PFSK-1 (cell line): Measurements from ENCODE around the gene CADM2.

ENCODE experiments used
- FOXP2 ChIP-seq: optimal IDR thresholded peaks from 2 replicates; pipeline ENCODE3; 2011; ENCODE audit warnings: borderline replicate concordance, control low read depth, inconsistent platforms; ENCODE audit not compliant: insufficient read depth; ENCODE audit errors: extremely low read length, extremely low read depth
- POLR2AphosphoS5 ChIP-seq: IDR thresholded peaks from 2 replicates; pipeline ENCODE4 v1.6.1; 2012; ENCODE audit warnings: low read depth, mild to moderate bottlenecking, control low read depth, low read length, moderate library complexity
- SIN3A ChIP-seq: IDR thresholded peaks from 2 replicates; pipeline ENCODE4 v1.6.1; 2012; ENCODE audit warnings: mild to moderate bottlenecking, low read length, moderate library complexity, borderline replicate concordance; ENCODE audit not compliant: insufficient read depth
- TAF1 ChIP-seq: IDR thresholded peaks from 2 replicates; pipeline ENCODE4 v1.6.1; 2012; ENCODE audit warnings: low read length, control low read depth, borderline replicate concordance; ENCODE audit not compliant: insufficient read depth
- TF ChIP-seq, protein P1 (sequence below), 2 experiments: IDR thresholded peaks; 2 replicates each; pipeline versions ENCODE4 v1.6.1 to v1.8.0; 2011 to 2012; ENCODE audit warnings: low read depth in 2 of 2, low read length in 2 of 2, control low read depth in 1 of 2, inconsistent platforms in 1 of 2, mild to moderate bottlenecking in 1 of 2, moderate library complexity in 1 of 2; ENCODE audit not compliant: insufficient read depth in 1 of 2

CADM2 gene

DNA sequence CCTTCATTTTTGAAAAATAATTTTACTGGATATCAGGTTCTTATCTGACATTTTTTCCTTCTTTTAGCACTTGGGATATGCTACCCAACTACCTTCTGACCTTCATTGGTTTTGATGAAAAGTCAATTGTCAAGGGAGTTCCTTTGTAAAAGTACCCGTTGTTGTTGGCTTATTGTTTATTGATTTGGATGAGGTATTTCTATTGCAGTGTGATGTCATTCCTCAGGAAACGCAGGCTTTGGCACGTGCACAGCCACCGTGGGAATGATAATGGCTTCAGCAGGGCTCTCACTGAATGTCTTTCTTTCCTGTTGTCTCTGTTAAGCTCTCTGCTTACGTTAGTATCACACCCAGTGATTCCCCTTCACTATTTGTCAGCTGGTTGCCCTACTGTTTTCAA lies 944.6 kb downstream of the CADM2 start:
- no peak for TF ChIP-seq POLR2AphosphoS5
- no peak for TF ChIP-seq SIN3A
- no peak for TF ChIP-seq FOXP2
- TF ChIP-seq, protein P1, sequence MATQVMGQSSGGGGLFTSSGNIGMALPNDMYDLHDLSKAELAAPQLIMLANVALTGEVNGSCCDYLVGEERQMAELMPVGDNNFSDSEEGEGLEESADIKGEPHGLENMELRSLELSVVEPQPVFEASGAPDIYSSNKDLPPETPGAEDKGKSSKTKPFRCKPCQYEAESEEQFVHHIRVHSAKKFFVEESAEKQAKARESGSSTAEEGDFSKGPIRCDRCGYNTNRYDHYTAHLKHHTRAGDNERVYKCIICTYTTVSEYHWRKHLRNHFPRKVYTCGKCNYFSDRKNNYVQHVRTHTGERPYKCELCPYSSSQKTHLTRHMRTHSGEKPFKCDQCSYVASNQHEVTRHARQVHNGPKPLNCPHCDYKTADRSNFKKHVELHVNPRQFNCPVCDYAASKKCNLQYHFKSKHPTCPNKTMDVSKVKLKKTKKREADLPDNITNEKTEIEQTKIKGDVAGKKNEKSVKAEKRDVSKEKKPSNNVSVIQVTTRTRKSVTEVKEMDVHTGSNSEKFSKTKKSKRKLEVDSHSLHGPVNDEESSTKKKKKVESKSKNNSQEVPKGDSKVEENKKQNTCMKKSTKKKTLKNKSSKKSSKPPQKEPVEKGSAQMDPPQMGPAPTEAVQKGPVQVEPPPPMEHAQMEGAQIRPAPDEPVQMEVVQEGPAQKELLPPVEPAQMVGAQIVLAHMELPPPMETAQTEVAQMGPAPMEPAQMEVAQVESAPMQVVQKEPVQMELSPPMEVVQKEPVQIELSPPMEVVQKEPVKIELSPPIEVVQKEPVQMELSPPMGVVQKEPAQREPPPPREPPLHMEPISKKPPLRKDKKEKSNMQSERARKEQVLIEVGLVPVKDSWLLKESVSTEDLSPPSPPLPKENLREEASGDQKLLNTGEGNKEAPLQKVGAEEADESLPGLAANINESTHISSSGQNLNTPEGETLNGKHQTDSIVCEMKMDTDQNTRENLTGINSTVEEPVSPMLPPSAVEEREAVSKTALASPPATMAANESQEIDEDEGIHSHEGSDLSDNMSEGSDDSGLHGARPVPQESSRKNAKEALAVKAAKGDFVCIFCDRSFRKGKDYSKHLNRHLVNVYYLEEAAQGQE (IDR thresholded peaks at IDR 0.05; ENCODE audit: insufficient read depth in 1 of 2, low read depth in 2 of 2, low read length in 2 of 2) = no peak
- no peak for TF ChIP-seq TAF1

DNA sequence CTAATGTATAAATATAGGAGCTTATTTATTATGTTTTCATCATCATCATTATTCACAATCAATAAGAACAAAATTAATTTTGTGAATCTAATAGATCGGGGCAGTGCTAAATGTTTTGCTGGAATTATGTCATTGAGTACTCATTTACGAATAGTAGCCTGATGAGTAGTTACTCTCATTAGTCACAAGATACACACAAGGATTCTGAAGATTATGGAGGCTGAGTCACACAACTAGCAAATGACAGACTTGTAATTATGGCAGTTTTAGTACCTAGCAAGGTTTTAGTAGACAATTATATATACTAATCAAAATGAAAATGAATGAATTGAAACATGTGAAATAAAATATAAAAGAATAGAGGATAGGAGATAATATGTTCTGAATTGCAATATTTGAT lies 954.2 kb downstream of the CADM2 start:
- no peak for TF ChIP-seq SIN3A
- TF ChIP-seq, protein P1 (IDR thresholded peaks at IDR 0.05; ENCODE audit: insufficient read depth in 1 of 2, low read depth in 2 of 2, low read length in 2 of 2) = no peak
- TF ChIP-seq TAF1 = no peak
- no peak for TF ChIP-seq POLR2AphosphoS5
- TF ChIP-seq FOXP2 = no peak

DNA sequence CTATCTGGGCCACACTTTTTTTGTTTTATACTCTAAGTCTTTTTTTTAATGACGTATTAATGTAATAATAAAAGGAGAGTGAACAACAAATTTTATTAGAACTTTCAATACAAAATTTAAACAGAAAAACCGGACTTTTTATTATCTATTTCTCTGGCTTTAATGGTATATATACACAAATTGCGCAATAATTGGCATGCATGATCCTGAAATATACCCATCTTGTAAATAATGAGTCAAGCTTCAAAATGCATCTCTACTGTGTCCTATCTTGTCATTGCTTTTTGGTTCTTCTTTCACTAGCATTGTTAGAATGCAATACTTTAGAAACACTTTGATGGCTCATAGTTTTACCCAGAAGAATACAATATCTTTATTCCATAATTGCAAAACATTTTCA lies 963.6 kb downstream of the CADM2 start:
- no peak for TF ChIP-seq SIN3A
- no peak for TF ChIP-seq POLR2AphosphoS5
- TF ChIP-seq FOXP2 = no peak
- TF ChIP-seq TAF1 = no peak
- TF ChIP-seq, protein P1 (IDR thresholded peaks at IDR 0.05; ENCODE audit: insufficient read depth in 1 of 2, low read depth in 2 of 2, low read length in 2 of 2) = no peak

DNA sequence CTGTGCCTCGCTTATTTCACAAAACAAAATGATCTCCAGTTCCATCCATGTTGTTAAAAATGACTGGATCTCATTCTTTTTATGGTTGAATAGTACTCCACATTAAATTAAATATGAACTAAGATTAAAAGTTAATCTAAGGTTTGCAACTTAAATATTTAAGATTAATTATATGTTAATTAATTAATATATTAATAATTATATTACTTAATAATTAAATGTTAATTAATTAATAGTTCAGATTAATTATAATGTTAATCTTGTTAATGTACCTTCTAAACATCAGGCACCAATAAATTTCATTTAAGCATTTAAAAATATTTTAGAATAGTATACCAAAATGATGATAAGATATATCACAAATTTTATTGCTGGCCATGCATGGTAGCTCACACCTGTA lies 971.9 kb downstream of the CADM2 start:
- no peak for TF ChIP-seq TAF1
- TF ChIP-seq, protein P1 (IDR thresholded peaks at IDR 0.05; ENCODE audit: insufficient read depth in 1 of 2, low read depth in 2 of 2, low read length in 2 of 2) = no peak
- no peak for TF ChIP-seq FOXP2

DNA sequence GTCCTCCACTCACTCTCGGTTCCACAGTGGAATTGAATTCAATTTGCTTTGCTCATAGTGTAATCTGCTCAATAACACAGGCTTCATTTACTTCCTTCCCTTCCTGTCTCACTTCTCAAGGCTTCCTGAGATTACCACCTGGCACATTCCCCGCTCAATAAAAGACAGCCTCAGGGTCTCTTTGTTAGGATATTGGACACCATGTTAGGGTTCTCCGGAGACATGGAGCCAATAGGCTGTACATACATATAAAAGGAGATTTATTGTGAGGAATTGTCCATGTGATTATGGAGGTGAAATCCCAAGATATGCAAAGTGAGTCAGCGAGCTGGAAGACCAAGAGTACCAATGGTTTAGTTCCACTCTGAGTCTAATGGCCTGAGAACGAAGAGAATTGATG lies 974.5 kb downstream of the CADM2 start:
- TF ChIP-seq FOXP2 (no peak), TAF1 (no peak), POLR2AphosphoS5 (no peak), SIN3A (no peak)
- TF ChIP-seq, protein P1 (IDR thresholded peaks at IDR 0.05; ENCODE audit: insufficient read depth in 1 of 2, low read depth in 2 of 2, low read length in 2 of 2) = no peak
